Measurements from ENCODE around the gene INTS7. TPM values are rescaled to one million over a fixed set of nuclear protein-coding genes. Genes with fewer than 3 reads are reported as not detected.

INTS7 gene
- total and polyA plus RNA-seq, 9 of the 15 experiments (the other 6 are each of a cell fraction or from before 2014, with no cell fraction given), result 27.3 to 68.4 (median 40.4) TPM

DNA sequence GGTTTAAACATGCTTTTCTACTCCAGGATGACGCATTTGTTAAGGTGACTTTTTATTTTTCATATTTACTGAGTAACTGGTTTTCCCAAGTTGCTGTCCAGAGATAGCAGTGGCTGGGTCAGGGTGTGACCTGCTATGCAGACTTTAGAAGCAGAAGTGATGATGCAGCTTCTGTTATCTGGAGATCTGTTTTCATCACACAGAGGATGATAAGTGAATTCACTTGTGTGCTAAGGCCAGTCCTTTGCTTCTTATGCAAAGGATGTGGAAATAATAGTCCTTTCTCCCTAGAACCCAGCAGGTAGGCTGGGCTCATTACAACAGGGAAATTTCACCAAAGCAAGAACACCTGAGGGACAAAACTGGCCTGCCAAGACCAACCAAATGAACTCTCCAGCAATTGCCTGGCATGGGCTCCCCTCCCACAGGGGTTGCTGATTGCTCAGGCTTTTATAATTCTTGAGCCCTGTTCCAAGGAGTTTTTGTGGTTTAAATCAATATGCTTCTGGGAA lies 107.0 kb downstream of the INTS7 start (continued):
- TF ChIP-seq SMARCC2 (IDR thresholded peaks at IDR 0.05; ENCODE audit: low read depth) (peak; percentile 90; the same call in 1 of the 2 replicates), MYNN (IDR thresholded peaks at IDR 0.05) (0 out of 2 replicates have a peak, but pooled peaks have one; percentile 36), MYNN (CRISPR knock-in tag; IDR thresholded peaks at IDR 0.05) (no peak), MTA2 (IDR thresholded peaks at IDR 0.05; ENCODE audit: low read depth) (peak; percentile 67), ZBTB1 (CRISPR knock-in tag; IDR thresholded peaks at IDR 0.05; ENCODE audit: borderline replicate concordance, low read depth) (no peak), SPI1 (IDR thresholded peaks at IDR 0.05; ENCODE audit: borderline replicate concordance, low read depth, low read length) (peak; percentile 82), MEIS2 (IDR thresholded peaks at IDR 0.05; ENCODE audit: partially characterized antibody) (peak; percentile 49), NFE2 (IDR thresholded peaks at IDR 0.05; ENCODE audit: low read depth) (peak; percentile 89), ZNF668 (CRISPR knock-in tag; IDR thresholded peaks at IDR 0.05) (no peak), KHSRP (IDR thresholded peaks at IDR 0.05) (0 out of 2 replicates have a peak, but pooled peaks have one; percentile 17), TEAD4 (IDR thresholded peaks at IDR 0.05; ENCODE audit: low read length) (peak; percentile 84), TEAD4 (CRISPR knock-in tag; IDR thresholded peaks at IDR 0.05; ENCODE audit: borderline replicate concordance) (no peak), GABPB2 (CRISPR knock-in tag; conservative IDR thresholded peaks at IDR 0.05) (no peak), SRF (CRISPR knock-in tag; IDR thresholded peaks at IDR 0.05) (no peak)
- TF ChIP-seq, protein P1, sequence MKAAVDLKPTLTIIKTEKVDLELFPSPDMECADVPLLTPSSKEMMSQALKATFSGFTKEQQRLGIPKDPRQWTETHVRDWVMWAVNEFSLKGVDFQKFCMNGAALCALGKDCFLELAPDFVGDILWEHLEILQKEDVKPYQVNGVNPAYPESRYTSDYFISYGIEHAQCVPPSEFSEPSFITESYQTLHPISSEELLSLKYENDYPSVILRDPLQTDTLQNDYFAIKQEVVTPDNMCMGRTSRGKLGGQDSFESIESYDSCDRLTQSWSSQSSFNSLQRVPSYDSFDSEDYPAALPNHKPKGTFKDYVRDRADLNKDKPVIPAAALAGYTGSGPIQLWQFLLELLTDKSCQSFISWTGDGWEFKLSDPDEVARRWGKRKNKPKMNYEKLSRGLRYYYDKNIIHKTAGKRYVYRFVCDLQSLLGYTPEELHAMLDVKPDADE (conservative IDR thresholded peaks at IDR 0.05; ENCODE audit: control insufficient read depth, low read depth, low read length), result no peak
- TF ChIP-seq, protein P2, sequence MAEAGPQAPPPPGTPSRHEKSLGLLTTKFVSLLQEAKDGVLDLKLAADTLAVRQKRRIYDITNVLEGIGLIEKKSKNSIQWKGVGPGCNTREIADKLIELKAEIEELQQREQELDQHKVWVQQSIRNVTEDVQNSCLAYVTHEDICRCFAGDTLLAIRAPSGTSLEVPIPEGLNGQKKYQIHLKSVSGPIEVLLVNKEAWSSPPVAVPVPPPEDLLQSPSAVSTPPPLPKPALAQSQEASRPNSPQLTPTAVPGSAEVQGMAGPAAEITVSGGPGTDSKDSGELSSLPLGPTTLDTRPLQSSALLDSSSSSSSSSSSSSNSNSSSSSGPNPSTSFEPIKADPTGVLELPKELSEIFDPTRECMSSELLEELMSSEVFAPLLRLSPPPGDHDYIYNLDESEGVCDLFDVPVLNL (CRISPR knock-in tag; IDR thresholded peaks at IDR 0.05; ENCODE audit: low read depth), result no peak
- TF ChIP-seq, protein P3, sequence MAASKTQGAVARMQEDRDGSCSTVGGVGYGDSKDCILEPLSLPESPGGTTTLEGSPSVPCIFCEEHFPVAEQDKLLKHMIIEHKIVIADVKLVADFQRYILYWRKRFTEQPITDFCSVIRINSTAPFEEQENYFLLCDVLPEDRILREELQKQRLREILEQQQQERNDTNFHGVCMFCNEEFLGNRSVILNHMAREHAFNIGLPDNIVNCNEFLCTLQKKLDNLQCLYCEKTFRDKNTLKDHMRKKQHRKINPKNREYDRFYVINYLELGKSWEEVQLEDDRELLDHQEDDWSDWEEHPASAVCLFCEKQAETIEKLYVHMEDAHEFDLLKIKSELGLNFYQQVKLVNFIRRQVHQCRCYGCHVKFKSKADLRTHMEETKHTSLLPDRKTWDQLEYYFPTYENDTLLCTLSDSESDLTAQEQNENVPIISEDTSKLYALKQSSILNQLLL (CRISPR knock-in tag; IDR thresholded peaks at IDR 0.05; ENCODE audit: borderline replicate concordance), result no peak
- TF ChIP-seq, protein P4, sequence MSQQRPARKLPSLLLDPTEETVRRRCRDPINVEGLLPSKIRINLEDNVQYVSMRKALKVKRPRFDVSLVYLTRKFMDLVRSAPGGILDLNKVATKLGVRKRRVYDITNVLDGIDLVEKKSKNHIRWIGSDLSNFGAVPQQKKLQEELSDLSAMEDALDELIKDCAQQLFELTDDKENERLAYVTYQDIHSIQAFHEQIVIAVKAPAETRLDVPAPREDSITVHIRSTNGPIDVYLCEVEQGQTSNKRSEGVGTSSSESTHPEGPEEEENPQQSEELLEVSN (IDR thresholded peaks at IDR 0.05; ENCODE audit: borderline replicate concordance in 1 of 2, extremely low read depth in 1 of 2, insufficient read depth in 1 of 2, insufficient read length in 1 of 2, low read depth in 1 of 2, low read length in 1 of 2, poor library complexity in 1 of 2, severe bottlenecking in 1 of 2), result no peak
- TF ChIP-seq, protein P5, sequence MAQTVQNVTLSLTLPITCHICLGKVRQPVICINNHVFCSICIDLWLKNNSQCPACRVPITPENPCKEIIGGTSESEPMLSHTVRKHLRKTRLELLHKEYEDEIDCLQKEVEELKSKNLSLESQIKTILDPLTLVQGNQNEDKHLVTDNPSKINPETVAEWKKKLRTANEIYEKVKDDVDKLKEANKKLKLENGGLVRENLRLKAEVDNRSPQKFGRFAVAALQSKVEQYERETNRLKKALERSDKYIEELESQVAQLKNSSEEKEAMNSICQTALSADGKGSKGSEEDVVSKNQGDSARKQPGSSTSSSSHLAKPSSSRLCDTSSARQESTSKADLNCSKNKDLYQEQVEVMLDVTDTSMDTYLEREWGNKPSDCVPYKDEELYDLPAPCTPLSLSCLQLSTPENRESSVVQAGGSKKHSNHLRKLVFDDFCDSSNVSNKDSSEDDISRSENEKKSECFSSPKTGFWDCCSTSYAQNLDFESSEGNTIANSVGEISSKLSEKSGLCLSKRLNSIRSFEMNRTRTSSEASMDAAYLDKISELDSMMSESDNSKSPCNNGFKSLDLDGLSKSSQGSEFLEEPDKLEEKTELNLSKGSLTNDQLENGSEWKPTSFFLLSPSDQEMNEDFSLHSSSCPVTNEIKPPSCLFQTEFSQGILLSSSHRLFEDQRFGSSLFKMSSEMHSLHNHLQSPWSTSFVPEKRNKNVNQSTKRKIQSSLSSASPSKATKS (CRISPR knock-in tag; IDR thresholded peaks at IDR 0.05), result no peak

Data from K562 (cell line).